SH-SY5Y (cell line): ENCODE results near the gene CLUH.

Experiments used
- GATA2 ChIP-seq: IDR thresholded peaks from 2 replicates; pipeline ENCODE4 v1.6.1; 2011; ENCODE audit warnings: mild to moderate bottlenecking, low read depth, low read length
- GATA3 ChIP-seq: IDR thresholded peaks from 2 replicates; pipeline ENCODE4 v1.6.1; 2011; ENCODE audit warnings: low read depth, mild to moderate bottlenecking, low read length, moderate library complexity

GRCh38 chr17:2703181-2703580 is 8.4 kb downstream of the CLUH start:
- TF ChIP-seq GATA2 (no peak), GATA3 (no peak)
